HG02973 (cell line): ENCODE data around the gene MRPL27.
"Not testable (repeated sequence)": the region's sequence is repeated elsewhere in the genome, so short reads cannot be mapped to it uniquely, and the experiment has no call there.

ENCODE experiments used
- ATAC-seq: cut with Tn5 transposase; IDR thresholded peaks from one replicate; pipeline ENCODE4 v1.9.1; 2021; ENCODE audit warnings: moderate library complexity; ENCODE audit not compliant: unreplicated experiment

MRPL27 gene

GRCh38 chr17:50347117-50347893 is 25.7 kb downstream of the MRPL27 start:
- no peak for ATAC-seq

DNA sequence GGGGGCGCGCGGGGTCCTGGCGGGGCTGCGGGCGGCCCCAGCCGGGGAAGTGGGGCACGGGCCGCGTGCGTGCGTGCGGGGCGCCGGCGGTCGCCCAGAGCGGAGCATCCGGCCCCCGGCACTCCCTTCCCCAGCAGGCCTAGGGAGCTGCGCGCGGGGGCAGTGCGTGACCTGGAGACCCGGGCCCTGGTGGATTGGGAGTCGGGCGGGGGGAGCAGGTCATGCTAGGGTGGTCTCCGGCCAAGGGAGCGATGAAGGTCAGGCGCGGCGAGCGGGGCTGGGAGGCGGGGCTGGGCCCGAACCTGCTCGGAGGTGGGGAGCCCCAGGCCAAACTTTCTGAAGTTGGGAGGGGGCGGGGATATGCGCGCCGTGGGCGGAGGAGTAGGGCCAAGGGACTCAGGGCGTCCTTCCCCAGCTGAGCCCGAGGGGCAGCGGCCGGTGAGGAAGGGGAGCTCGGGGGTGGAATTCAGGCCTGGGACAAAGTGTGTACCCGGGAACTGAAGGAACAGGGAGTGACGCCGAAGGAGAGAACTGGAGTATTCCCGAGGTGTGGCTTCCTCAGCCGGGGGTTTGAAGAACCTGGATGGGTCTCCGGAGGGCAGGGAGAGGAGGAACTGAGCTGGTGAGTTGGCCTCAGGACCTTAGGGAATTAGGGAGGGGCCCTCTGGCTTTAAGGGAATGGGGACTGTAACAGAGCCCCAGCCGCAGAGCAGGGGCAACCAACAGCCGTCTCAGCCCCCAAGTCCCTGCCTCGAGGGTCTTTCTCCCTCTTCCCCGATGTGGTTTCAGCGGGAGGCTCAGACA is 26.5 kb downstream of the MRPL27 start:
- ATAC-seq = peak; percentile 31

DNA sequence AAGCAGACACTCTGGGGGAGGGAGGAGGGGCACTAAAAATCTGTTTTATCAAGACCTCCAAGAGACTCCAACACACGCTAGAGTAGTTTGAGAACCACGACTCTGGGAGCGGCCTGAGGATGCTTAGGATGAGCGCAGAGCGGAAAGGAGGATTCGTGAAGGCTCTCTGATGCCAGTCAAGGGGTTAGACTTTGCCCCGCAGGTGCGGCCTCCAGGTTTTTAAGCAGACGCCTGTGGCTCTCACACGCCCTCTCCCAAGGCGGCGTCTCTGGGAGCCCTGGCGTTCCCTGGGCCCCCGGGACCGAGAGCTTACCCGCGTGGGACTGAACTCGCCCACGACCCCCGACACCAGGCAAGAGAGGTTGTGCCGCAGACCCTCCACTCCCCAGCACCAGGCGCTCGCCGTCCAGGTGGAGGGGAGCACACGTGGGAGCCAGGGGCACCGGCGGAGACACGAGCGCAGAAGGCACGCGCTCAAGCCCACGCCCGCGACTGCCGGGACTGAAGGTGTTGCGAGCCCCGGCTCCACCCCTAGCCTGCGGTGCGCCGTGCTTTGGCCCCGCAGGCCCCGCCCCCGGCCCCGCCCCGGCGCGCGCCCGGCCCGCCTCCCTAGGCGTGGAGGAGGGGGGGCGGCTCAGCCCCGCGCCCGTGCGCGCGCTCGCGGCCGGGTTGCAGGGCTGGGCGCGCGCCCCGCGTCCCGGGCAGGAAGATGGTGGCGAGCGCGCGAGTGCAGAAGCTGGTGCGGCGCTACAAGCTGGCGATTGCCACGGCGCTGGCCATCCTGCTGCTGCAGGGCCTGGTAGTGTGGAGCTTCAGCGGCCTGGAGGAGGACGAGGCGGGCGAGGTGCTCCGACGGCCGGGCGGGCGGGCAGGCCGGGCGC is 27.3 kb downstream of the MRPL27 start, which contains the start of gene XYLT2:
XYLT2 (plus strand) TSS at position 695 of the 881 bp plus-strand sequence; CDS start at position 710, 15 bp downstream.
- peak; percentile 55 for ATAC-seq

- no peak for ATAC-seq
Observed at GRCh38 chr17:50344731-50345365, 28.1 kb downstream of the MRPL27 start.

- ATAC-seq = no peak
Observed at GRCh38 chr17:50339381-50339780, 33.6 kb downstream of the MRPL27 start.

GRCh38 chr17:50338645-50339044 is 34.3 kb downstream of the MRPL27 start:
- ATAC-seq = no peak

GRCh38 chr17:50337956-50338355 is 35.0 kb downstream of the MRPL27 start:
- ATAC-seq = no peak

DNA sequence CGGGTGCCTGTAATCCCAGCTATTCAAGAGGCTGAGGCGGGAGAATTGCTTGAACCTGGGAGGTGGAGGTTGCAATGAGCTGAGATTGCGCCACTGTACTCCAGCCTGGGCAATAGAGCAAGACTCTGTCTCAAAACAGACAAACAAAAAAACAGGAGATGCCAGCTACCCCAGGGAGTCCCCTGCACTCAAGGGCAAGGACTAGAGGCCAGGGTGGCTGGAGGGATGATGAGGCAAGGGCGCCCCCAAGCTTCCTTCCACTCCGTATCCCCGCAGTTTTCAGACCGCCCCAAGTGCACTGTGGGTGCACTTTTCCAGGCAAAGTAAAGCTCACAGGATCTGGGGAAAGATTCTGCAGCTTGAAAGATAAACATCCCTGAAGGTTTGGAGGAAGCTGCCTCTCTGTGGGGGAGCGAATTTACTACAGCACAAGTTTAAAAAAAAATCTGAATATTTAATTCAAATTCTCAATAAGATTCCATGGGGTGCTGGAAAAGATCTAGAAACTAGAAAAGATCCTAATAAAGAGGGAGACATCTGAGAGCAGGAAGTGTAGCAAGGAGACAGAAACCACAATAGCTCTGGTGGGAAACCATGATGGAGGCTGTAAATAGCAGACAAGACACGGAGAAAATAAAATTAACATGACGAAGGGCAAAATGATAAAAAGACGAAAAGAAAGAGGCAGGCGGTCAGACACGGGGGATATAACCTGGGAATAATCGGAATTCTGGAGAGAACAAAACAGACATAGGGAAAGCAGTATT is 39.5 kb downstream of the MRPL27 start:
- ATAC-seq = not testable (repeated sequence)

- no peak for ATAC-seq
Observed at GRCh38 chr17:50332196-50332595, 40.8 kb downstream of the MRPL27 start.

DNA sequence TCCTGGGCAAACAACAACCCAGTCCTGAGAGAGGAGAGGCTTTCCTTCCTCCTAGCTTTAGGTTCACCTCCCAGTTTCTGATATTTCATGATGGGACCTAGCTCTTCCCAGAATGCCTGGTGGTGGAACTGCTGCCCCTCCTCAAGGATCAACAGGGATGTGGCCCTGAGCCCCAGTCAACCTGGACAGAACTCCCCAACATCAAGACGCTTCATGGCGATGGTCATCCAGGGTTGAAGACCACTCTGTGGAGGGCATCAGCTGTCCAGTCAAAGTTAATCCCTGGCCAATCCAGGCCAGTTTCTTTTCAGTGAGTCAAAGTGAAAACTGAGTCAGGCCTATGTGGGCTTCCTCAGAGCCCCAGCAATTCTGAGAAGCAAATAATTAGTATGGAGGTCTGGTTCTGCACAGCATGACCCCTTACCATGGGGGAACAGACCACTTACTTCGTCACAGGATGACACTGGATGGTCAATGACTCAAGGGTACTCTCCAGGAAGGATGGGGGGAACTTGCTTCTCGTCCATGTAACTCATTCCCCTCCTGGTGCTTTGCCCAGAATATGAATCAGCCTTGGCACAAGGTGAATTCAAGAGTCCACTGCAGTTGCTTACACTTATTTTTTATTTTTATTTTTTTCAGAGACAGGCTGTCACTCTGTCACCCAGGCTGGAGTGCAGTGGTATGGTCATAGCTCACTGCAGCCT is 41.7 kb downstream of the MRPL27 start:
- ATAC-seq = no peak

DNA sequence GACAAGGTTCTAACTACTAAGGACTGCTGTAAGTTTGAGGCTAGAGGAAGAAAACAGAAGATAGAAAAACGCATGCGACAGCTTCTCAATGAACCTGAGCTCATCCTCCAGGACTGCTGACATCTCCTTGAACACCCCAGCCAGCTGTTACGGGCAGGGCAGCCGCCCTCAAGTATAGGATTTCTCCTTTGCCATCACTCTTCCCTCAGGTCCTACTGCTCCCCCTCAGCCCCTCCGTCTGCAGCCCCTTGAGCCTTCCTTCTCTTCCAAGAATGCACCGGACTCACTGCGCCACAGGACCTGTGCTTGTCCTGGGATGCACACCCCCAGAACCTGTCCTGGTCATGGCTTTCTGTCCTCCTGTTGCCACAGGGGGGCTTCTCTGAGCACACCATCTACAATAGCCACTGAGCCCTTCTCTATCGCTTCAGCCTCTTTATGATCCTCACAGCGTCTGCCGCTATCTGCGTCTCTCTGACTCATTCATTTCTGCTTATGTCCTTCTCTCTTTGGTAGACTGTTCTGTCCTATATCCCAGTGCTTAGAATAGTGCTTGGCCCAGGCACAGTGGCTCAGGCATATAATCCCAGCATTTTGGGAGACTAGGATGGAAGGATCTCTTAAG is 42.7 kb downstream of the MRPL27 start:
- no peak for ATAC-seq

DNA sequence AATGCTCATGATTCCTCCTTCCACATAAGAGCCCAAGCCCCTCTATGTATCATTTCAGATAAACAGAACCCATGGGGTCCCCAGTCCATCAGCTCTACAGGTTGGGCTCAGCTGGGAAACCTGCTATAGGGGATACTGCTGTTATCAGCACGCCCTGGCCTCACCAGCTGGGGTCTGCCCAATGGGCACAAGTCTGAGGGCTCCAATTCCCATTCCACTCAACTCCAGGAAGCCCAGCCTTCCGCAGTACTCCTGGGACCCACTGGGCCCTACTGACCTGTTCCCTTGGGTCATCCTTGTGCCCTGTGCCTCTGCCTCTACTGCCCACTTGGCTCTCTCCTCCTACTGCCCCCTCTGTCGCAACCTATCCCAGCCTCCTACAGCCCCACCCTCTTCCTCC is 43.3 kb downstream of the MRPL27 start:
- ATAC-seq = no peak

DNA sequence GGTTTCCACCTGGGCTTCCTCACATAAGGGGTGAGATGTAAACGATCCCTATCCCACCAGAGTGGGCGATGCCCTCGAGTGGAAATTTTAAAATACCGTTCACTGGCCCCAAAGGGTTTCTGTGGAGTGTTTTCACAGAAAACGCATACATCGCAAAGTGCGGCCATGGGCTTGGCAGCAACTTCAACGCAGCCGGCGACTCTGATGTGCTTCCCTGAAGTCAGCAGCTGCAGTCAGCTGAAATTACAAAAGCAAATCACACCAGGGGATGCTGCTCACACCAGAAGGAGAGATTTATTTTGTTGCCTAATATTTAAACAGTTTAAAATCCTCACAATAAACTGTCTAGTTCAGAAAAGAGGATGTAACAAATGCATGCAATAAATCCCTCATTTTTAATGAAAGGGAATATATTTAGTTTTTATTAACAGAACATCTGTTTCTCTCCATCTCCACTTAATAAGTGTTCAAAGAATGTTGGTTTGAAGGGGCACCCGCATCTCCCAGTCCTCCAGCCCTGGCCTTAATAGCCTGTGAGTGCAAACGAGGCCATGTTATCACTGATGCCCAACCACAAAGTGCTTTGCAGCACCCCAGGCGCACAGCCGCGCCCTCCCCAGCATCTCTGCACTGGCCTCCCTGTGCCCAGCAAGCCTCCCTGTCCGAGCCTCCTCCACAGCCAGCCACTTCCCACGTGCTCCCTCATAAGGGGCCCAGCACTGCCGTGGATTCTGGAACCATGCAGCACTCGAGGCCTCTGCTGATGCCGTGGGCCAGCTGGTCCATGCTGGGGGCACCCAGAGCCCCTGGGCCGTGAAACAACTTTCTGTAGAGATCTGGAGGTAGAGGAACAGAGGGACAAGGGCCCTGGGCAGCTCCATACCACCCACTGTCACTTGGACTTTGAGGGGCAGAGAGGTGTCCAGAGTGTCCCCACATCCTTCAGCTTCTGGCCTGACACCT is 44.3 kb downstream of the MRPL27 start:
- ATAC-seq = no peak

GRCh38 chr17:50326831-50327364 is 46.1 kb downstream of the MRPL27 start:
- no peak for ATAC-seq

GRCh38 chr17:50325906-50326305 is 47.1 kb downstream of the MRPL27 start:
- no peak for ATAC-seq

- ATAC-seq = no peak
Observed at GRCh38 chr17:50323060-50323459, 49.9 kb downstream of the MRPL27 start.

DNA sequence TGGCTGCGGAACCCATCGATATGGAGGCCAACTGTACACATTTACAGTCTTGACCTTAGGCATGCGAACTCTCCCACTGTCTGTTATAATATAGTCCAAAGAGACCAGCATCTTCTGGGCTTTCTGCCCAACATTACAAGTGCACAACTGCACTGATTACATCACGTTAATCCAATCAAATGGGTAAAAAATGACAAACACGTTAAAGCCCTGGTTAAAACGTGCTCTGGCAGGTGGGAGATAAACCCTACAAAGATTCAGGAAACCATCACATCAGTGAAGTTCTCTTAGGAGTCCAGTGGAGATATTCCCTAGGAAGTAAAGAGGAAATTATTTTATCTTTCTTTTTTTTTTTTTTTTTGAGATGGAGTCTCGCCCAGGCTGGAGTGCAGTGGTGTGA is 50.7 kb downstream of the MRPL27 start:
- ATAC-seq = no peak
